ENCODE measurements around the gene PAK5. TPM values are rescaled to one million over a fixed set of nuclear protein-coding genes. Genes with fewer than 3 reads are reported as not detected.

The PAK5 gene
- total and polyA plus RNA-seq, 9 of the 15 experiments (the other 6 are each of a cell fraction or from before 2014, with no cell fraction given), result not detected

DNA sequence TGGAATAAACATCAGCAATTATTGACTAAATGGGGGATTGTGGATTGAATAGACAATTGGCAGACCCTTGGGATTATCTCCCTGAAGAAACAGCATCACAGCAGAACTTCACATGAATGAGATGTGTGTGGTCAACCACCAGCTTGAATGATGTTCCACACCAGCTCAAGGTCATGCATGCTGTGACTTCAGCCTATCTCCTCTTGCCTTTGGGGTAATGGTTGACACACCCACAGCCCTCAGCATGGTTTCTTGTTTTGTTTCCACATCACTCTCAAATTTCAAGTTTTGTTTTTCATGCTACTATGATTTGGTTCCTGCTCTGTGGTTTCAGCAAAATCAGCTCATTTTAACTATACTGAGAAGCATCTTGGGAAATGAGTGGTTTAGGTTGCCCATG is 94.3 kb downstream of the PAK5 start:
- FAIRE-seq, result no peak
- no peaks in the 10 kb centered on the region for H3K4me1 ChIP-seq (replicated peaks in 1 of 2; ENCODE audit: control insufficient read depth in 2 of 2, insufficient read depth in 2 of 2, low read length in 2 of 2)
- no peak overlapping the region for H3K4me2 ChIP-seq (ENCODE audit: insufficient read depth, low read length)
- no peak overlapping the region for H3K4me3 ChIP-seq
- H3K9me3 ChIP-seq (replicated peaks; ENCODE audit: control insufficient read depth, insufficient read depth, low read depth, low read length), result no peaks in the 10 kb centered on the region
- no peak overlapping the region for H3K9ac ChIP-seq (ENCODE audit: insufficient read depth in 1 of 2, low read depth in 2 of 2, low read length in 2 of 2)
- in situ Hi-C loops (cut with MboI), result no loop called here
- no peaks in the 10 kb centered on the region for H3K36me3 ChIP-seq (ENCODE audit: control insufficient read depth, insufficient read depth, low read length)
- no peaks in the 10 kb centered on the region for H3K27me3 ChIP-seq (ENCODE audit: control insufficient read depth in 2 of 2, insufficient read depth in 2 of 2, low read length in 2 of 2)
- no peaks in the 10 kb centered on the region for H3K9me1 ChIP-seq (ENCODE audit: control insufficient read depth, insufficient read depth, low read length)
- no peak for DNase-seq (ENCODE audit: extremely low read depth in 1 of 4, low spot score in 3 of 4)
- H4K20me1 ChIP-seq (replicated peaks; ENCODE audit: control insufficient read depth, insufficient read depth, low read length), result no peaks in the 10 kb centered on the region
- H3K79me2 ChIP-seq (ENCODE audit: control insufficient read depth, insufficient read depth, low read length), result no peaks in the 10 kb centered on the region
- ChIA-PET CTCF (ENCODE audit: low intra/inter-chr PET ratio) (no interaction called here), POLR2A (no interaction called here)
- intact Hi-C loops (cut with micrococcal nuclease), result no loop called here
- no peak overlapping the region for H2AFZ ChIP-seq (ENCODE audit: low read depth, low read length)
- no peak for TF ChIP-seq SAP30 (IDR thresholded peaks at IDR 0.05; ENCODE audit: borderline replicate concordance, insufficient read depth, low read depth, low read length, poor library complexity, severe bottlenecking)
- ATAC-seq, result no peak
- no peak overlapping the region for H3K27ac ChIP-seq (ENCODE audit: extremely low read depth, low read depth, low read length)
- no TSS peak for BruUV-seq (replicated peaks)

DNA sequence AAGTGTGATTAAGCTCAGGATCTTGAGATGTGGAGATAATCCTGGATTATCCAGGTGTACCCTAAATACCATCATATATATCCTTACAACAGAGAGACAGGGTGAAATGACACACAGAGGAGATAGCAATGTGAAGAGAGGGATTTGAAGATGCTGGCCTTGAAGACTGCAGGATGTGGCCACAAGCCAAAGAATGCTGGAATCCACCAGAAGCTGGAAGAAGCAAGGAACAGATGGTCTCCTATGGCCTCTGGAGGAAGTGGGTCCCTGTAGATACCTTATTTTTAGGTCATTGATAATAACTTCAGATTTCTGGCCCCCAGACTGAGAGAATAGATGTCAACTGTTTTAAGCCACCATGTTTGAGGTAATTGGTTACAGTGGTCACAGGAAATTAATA is 95.0 kb downstream of the PAK5 start:
- H3K79me2 ChIP-seq (ENCODE audit: control insufficient read depth, insufficient read depth, low read length), result no peaks in the 10 kb centered on the region
- FAIRE-seq (no peak), DNase-seq (ENCODE audit: extremely low read depth in 1 of 4, low spot score in 3 of 4) (no peak), ATAC-seq (no peak)
- BruUV-seq (replicated peaks), result no TSS peak
- intact Hi-C loops (cut with micrococcal nuclease), result no loop called here
- H3K9me1 ChIP-seq (ENCODE audit: control insufficient read depth, insufficient read depth, low read length), result no peaks in the 10 kb centered on the region
- H3K27ac ChIP-seq (ENCODE audit: extremely low read depth, low read depth, low read length), result no peak overlapping the region
- no peaks in the 10 kb centered on the region for H4K20me1 ChIP-seq (replicated peaks; ENCODE audit: control insufficient read depth, insufficient read depth, low read length)
- no peaks in the 10 kb centered on the region for H3K4me1 ChIP-seq (replicated peaks in 1 of 2; ENCODE audit: control insufficient read depth in 2 of 2, insufficient read depth in 2 of 2, low read length in 2 of 2)
- in situ Hi-C loops (cut with MboI), result no loop called here
- no peaks in the 10 kb centered on the region for H3K9me3 ChIP-seq (replicated peaks; ENCODE audit: control insufficient read depth, insufficient read depth, low read depth, low read length)
- H2AFZ ChIP-seq (ENCODE audit: low read depth, low read length), result no peak overlapping the region
- no peak for TF ChIP-seq SAFB (IDR thresholded peaks at IDR 0.05; ENCODE audit: borderline replicate concordance, low read depth, low read length)
- TF ChIP-seq ASH1L (IDR thresholded peaks at IDR 0.05; ENCODE audit: borderline replicate concordance, low read depth, partially characterized antibody), result no peak
- TF ChIP-seq RBM14 (IDR thresholded peaks at IDR 0.05; ENCODE audit: borderline replicate concordance, insufficient read depth, low read depth, low read length), result no peak
- no peak for TF ChIP-seq HDGF (IDR thresholded peaks at IDR 0.05)
- no peak for TF ChIP-seq SIX5 (IDR thresholded peaks at IDR 0.05; ENCODE audit: borderline replicate concordance in 1 of 2, insufficient read depth in 1 of 2, low read depth in 1 of 2, low read length in 2 of 2)
- TF ChIP-seq SNRNP70 (optimal IDR thresholded peaks at IDR 0.05; ENCODE audit: low read depth, low read length), result no peak
- TF ChIP-seq NR3C1 (CRISPR knock-in tag; IDR thresholded peaks at IDR 0.05), result no peak
- TF ChIP-seq SIRT6 (IDR thresholded peaks at IDR 0.05; ENCODE audit: low read depth, low read length), result no peak
- TF ChIP-seq SMAD4 (CRISPR knock-in tag; conservative IDR thresholded peaks at IDR 0.05), result no peak
- no peak for TF ChIP-seq ZNF717 (CRISPR knock-in tag; IDR thresholded peaks at IDR 0.05)
- H3K36me3 ChIP-seq (ENCODE audit: control insufficient read depth, insufficient read depth, low read length), result no peaks in the 10 kb centered on the region
- H3K4me2 ChIP-seq (ENCODE audit: insufficient read depth, low read length), result no peak overlapping the region
- H3K4me3 ChIP-seq, result no peak overlapping the region
- CTCF ChIA-PET (ENCODE audit: low intra/inter-chr PET ratio), result no interaction called here
- no peaks in the 10 kb centered on the region for H3K27me3 ChIP-seq (ENCODE audit: control insufficient read depth in 2 of 2, insufficient read depth in 2 of 2, low read length in 2 of 2)
- H3K9ac ChIP-seq (ENCODE audit: insufficient read depth in 1 of 2, low read depth in 2 of 2, low read length in 2 of 2), result no peak overlapping the region
- POLR2A ChIA-PET, result no interaction called here
